Measurements from ENCODE around the gene DNAH10. TPM values are rescaled to one million over a fixed set of nuclear protein-coding genes. Genes with fewer than 3 reads are reported as not detected.
A peak's percentile ranks its signal among the peaks of the same experiment; 100 is the strongest.

DNAH10 gene
- total and polyA plus RNA-seq, 2 experiments from 2014 or later: 0.22 to 0.60 TPM

DNA sequence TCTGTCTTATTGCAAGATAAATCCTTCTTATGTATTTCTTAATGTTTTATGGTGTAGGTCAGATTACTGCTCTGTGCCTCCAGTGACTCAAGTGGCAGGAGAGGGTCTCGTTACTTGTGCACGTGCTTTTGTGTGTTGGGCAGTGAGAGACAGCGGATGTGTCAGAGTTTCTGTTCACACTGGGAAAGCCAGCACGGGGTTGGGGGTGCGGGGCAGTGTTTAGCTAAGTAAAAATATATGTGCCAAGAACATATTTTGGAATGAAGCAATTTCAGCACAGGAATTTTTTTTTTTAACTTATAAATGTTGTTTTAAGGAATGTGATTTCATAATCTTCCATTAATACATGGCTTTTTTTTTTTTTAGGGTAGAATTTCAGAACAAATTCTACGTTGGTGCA, 4.5 kb upstream of the DNAH10 start:
- no peaks in the 10 kb centered on the region for H3K79me2 ChIP-seq
- H3K4me2 ChIP-seq: no peak overlapping the region
- DNase-seq (ENCODE audit: low spot score): no peak
- WGBS (ENCODE audit: low lambda C conversion rate, missing lambda C conversion rate): 89% methylated on average over 6 of the region's 6 CpGs
- H4K20me1 ChIP-seq (ENCODE audit: insufficient read depth, poor library complexity, severe bottlenecking): no peaks in the 10 kb centered on the region
- TF ChIP-seq EZH2 (IDR thresholded peaks at IDR 0.05; ENCODE audit: borderline replicate concordance): no peak
- TF ChIP-seq, protein P1, sequence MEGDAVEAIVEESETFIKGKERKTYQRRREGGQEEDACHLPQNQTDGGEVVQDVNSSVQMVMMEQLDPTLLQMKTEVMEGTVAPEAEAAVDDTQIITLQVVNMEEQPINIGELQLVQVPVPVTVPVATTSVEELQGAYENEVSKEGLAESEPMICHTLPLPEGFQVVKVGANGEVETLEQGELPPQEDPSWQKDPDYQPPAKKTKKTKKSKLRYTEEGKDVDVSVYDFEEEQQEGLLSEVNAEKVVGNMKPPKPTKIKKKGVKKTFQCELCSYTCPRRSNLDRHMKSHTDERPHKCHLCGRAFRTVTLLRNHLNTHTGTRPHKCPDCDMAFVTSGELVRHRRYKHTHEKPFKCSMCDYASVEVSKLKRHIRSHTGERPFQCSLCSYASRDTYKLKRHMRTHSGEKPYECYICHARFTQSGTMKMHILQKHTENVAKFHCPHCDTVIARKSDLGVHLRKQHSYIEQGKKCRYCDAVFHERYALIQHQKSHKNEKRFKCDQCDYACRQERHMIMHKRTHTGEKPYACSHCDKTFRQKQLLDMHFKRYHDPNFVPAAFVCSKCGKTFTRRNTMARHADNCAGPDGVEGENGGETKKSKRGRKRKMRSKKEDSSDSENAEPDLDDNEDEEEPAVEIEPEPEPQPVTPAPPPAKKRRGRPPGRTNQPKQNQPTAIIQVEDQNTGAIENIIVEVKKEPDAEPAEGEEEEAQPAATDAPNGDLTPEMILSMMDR (IDR thresholded peaks at IDR 0.05; ENCODE audit: poor library complexity): no peak
- TF ChIP-seq EZH2phosphoT487 (IDR thresholded peaks at IDR 0.05; ENCODE audit: low read depth, severe bottlenecking, unreplicated experiment): no peak
- H2AFZ ChIP-seq: no peak overlapping the region
- H3K9me3 ChIP-seq (ENCODE audit: low read depth): no peaks in the 10 kb centered on the region
- peaks cover under 1% of the 10 kb centered on the region for H3K27me3 ChIP-seq
- no peaks in the 10 kb centered on the region for H3K36me3 ChIP-seq (replicated peaks; ENCODE audit: insufficient read depth, low read depth)
- no peak overlapping the region for H3K27ac ChIP-seq
- H3K4me1 ChIP-seq (ENCODE audit: insufficient read depth): peaks cover 10% of the 10 kb centered on the region
- H3K4me3 ChIP-seq: no peak overlapping the region
- H3K9me2 ChIP-seq (replicated peaks; ENCODE audit: insufficient read depth): no peaks in the 10 kb centered on the region

GRCh38 chr12:123760267-123760938, 1.7 kb upstream of the DNAH10 start:
- no peaks in the 10 kb centered on the region for H3K79me2 ChIP-seq
- H3K27ac ChIP-seq: no peak overlapping the region
- WGBS (ENCODE audit: low lambda C conversion rate, missing lambda C conversion rate): 74% methylated on average over 11 of the region's 11 CpGs
- H3K9me2 ChIP-seq (replicated peaks; ENCODE audit: insufficient read depth): no peaks in the 10 kb centered on the region
- peaks cover 3% of the 10 kb centered on the region for H3K27me3 ChIP-seq
- no peaks in the 10 kb centered on the region for H4K20me1 ChIP-seq (ENCODE audit: insufficient read depth, poor library complexity, severe bottlenecking)
- TF ChIP-seq EZH2phosphoT487 (IDR thresholded peaks at IDR 0.05; ENCODE audit: low read depth, severe bottlenecking, unreplicated experiment) (no peak), EZH2 (IDR thresholded peaks at IDR 0.05; ENCODE audit: borderline replicate concordance) (no peak)
- TF ChIP-seq, protein P1 (IDR thresholded peaks at IDR 0.05; ENCODE audit: poor library complexity): no peak
- DNase-seq (ENCODE audit: low spot score): peak; percentile 19
- H3K9me3 ChIP-seq (ENCODE audit: low read depth): no peaks in the 10 kb centered on the region
- H3K4me2 ChIP-seq: peak overlapping the region; percentile 99
- H2AFZ ChIP-seq: no peak overlapping the region
- peaks cover 10% of the 10 kb centered on the region for H3K4me1 ChIP-seq (ENCODE audit: insufficient read depth)
- no peaks in the 10 kb centered on the region for H3K36me3 ChIP-seq (replicated peaks; ENCODE audit: insufficient read depth, low read depth)
- H3K4me3 ChIP-seq: no peak overlapping the region

- no peak for DNase-seq (ENCODE audit: low spot score)
- H3K79me2 ChIP-seq: no peaks in the 10 kb centered on the region
- no peaks in the 10 kb centered on the region for H3K9me3 ChIP-seq (ENCODE audit: low read depth)
- no peak overlapping the region for H3K27ac ChIP-seq
- no peak for TF ChIP-seq EZH2 (IDR thresholded peaks at IDR 0.05; ENCODE audit: borderline replicate concordance)
- TF ChIP-seq, protein P1 (IDR thresholded peaks at IDR 0.05; ENCODE audit: poor library complexity): no peak
- TF ChIP-seq EZH2phosphoT487 (IDR thresholded peaks at IDR 0.05; ENCODE audit: low read depth, severe bottlenecking, unreplicated experiment): no peak
- H3K4me3 ChIP-seq: peak overlapping the region; percentile 64
- peak overlapping the region; percentile 68 for H2AFZ ChIP-seq
- peaks cover 3% of the 10 kb centered on the region for H3K27me3 ChIP-seq
- no peaks in the 10 kb centered on the region for H4K20me1 ChIP-seq (ENCODE audit: insufficient read depth, poor library complexity, severe bottlenecking)
- H3K4me1 ChIP-seq (ENCODE audit: insufficient read depth): peaks cover 10% of the 10 kb centered on the region
- 28% methylated on average over 15 of the region's 15 CpGs for WGBS (ENCODE audit: low lambda C conversion rate, missing lambda C conversion rate)
- H3K36me3 ChIP-seq (replicated peaks; ENCODE audit: insufficient read depth, low read depth): no peaks in the 10 kb centered on the region
- peak overlapping the region; percentile 99 for H3K4me2 ChIP-seq
- H3K9me2 ChIP-seq (replicated peaks; ENCODE audit: insufficient read depth): no peaks in the 10 kb centered on the region
Observed at GRCh38 chr12:123762715-123763052, 583 bp downstream of the DNAH10 start.
